HG03108 (cell line): ENCODE data around the gene THAP2.
"Not testable (repeated sequence)": the region's sequence is repeated elsewhere in the genome, so short reads cannot be mapped to it uniquely, and the experiment has no call there.

ENCODE experiments used
- ATAC-seq: cut with Tn5 transposase; IDR thresholded peaks from one replicate; pipeline ENCODE4 v1.9.1; 2021; ENCODE audit warnings: moderate library complexity; ENCODE audit not compliant: unreplicated experiment

THAP2 gene

GRCh38 chr12:71702181-71702580 is 38.1 kb downstream of the THAP2 start:
- not testable (repeated sequence) for ATAC-seq

GRCh38 chr12:71702590-71702989 is 38.5 kb downstream of the THAP2 start:
- no peak for ATAC-seq

- no peak for ATAC-seq
Measured at GRCh38 chr12:71703206-71703605, 39.1 kb downstream of the THAP2 start.

- no peak for ATAC-seq
Measured at GRCh38 chr12:71704920-71705319, 40.8 kb downstream of the THAP2 start.

GRCh38 chr12:71708658-71709057 is 44.6 kb downstream of the THAP2 start:
- ATAC-seq, result no peak

- ATAC-seq, result no peak
Measured at GRCh38 chr12:71710276-71711125, 46.4 kb downstream of the THAP2 start.

GRCh38 chr12:71718611-71719010 is 54.5 kb downstream of the THAP2 start:
- ATAC-seq, result no peak

GRCh38 chr12:71719647-71720370 is 55.7 kb downstream of the THAP2 start:
- no peak for ATAC-seq

- ATAC-seq, result no peak
Measured at GRCh38 chr12:71721783-71722505, 57.8 kb downstream of the THAP2 start.

GRCh38 chr12:71725011-71725410 is 60.9 kb downstream of the THAP2 start:
- no peak for ATAC-seq

- ATAC-seq, result no peak
Measured at GRCh38 chr12:71726548-71726947, 62.4 kb downstream of the THAP2 start.

GRCh38 chr12:71727958-71728357 is 63.9 kb downstream of the THAP2 start:
- no peak for ATAC-seq
